ENCODE measurements around the gene GPR37L1.

GPR37L1 gene

DNA sequence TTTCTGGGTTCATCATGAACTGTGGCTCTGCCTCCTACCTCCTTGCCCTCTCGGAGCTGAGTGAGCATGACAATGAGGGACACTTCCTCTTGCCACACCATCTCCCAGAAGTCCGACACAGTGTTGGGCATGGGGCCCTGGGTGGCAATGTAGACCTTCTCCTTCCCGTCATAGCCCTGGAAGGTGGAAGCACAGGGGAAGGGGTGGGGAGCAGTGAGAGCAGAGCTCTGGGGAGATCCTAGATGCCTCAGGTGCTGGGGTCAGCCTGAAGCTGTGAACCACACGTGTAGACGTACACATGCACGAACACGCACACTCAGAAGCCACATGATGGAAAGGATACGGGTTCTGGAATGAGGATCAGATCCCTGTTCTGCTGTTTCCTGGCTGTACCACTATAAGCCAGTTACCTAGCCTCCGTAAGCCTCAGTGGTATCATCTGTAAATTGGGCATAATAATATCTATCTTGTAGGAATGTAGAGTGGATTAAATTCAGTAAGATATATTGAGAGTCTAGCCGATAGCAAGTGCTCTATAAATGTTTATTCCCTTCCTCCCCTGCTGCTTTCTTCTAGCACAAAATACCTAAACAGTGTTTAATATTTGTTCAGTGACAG lies 31.5 kb downstream of the GPR37L1 start:
- ChIA-PET CTCF (interaction anchor here (0.5 to 3.8 kb wide), 22 partner anchors 8 to 601 kb away, joined by 3 to 20 read pairs (median 4); partner anchors contain the start of genes ARL8A and LGR6), POLR2A (interaction anchor here (0.6 to 1.6 kb wide), 3 partner anchors 10 to 303 kb away, joined by 3 to 8 read pairs (median 3); partner anchors contain the start of genes ARL8A and UBE2T)
- TF ChIP-seq RBAK (tag by site-specific recombination; IDR thresholded peaks at IDR 0.05) (no peak), GFI1B (tag by site-specific recombination; IDR thresholded peaks at IDR 0.05) (no peak), ZNF792 (tag by site-specific recombination; IDR thresholded peaks at IDR 0.05) (no peak), ZNF175 (tag by site-specific recombination; IDR thresholded peaks at IDR 0.05) (no peak)
- TF ChIP-seq, protein P1, sequence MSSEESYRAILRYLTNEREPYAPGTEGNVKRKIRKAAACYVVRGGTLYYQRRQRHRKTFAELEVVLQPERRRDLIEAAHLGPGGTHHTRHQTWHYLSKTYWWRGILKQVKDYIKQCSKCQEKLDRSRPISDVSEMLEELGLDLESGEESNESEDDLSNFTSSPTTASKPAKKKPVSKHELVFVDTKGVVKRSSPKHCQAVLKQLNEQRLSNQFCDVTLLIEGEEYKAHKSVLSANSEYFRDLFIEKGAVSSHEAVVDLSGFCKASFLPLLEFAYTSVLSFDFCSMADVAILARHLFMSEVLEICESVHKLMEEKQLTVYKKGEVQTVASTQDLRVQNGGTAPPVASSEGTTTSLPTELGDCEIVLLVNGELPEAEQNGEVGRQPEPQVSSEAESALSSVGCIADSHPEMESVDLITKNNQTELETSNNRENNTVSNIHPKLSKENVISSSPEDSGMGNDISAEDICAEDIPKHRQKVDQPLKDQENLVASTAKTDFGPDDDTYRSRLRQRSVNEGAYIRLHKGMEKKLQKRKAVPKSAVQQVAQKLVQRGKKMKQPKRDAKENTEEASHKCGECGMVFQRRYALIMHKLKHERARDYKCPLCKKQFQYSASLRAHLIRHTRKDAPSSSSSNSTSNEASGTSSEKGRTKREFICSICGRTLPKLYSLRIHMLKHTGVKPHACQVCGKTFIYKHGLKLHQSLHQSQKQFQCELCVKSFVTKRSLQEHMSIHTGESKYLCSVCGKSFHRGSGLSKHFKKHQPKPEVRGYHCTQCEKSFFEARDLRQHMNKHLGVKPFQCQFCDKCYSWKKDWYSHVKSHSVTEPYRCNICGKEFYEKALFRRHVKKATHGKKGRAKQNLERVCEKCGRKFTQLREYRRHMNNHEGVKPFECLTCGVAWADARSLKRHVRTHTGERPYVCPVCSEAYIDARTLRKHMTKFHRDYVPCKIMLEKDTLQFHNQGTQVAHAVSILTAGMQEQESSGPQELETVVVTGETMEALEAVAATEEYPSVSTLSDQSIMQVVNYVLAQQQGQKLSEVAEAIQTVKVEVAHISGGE (tag by site-specific recombination; conservative IDR thresholded peaks at IDR 0.05; ENCODE audit: low read depth), result no peak
- no peaks in the 10 kb centered on the region for H3K36me3 ChIP-seq (ENCODE audit: control insufficient read depth in 2 of 2, insufficient read depth in 1 of 2, low read length in 2 of 2)
- no peaks in the 10 kb centered on the region; the same call in 1 of the 2 replicates for H3K4me1 ChIP-seq (ENCODE audit: control insufficient read depth, insufficient read depth, low read length)
- H3K9me3 ChIP-seq (ENCODE audit: control insufficient read depth, insufficient read depth, low read depth, low read length), result no peaks in the 10 kb centered on the region
- H3K27ac ChIP-seq (ENCODE audit: extremely low read depth, low read depth, low read length), result no peak overlapping the region
- H3K4me3 ChIP-seq (ENCODE audit: low read depth, low read length), result no peak overlapping the region

DNA sequence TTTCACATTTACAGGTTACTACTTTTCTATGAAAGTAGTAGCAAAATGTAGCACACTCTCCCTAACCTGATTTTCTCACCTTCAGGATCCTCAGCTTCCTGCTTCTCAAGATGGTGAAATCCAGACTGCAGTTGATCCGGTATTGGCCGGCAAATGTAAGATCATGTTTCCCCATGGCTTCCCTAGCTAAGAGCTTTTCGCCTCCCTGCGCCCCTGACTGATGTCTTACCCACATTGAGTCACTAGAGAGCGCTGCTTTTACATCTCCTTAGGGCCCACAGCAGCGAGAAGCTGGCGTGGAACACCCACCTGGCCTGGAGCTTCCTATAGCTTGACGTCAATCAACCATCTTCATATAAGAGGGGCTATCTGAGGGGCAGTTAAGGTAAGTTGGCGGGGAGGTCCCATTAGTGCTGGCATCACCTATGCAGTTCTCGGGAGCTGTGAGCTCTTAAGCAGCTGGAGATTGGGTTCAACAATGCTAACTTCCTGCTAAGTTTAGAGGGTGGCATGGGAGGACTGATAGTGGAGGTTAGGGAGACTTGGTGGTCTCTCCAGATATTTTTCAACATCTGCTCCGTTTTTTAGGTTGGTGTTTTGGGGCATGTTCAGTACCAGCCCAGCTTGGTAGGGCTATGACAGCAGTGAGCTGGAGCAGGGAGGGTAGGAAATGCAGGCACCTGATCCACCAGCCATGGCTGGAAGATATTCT lies 32.2 kb downstream of the GPR37L1 start:
- Histone ChIP-seq H3K4me3 (ENCODE audit: low read depth, low read length) (no peak overlapping the region), H3K9me3 (ENCODE audit: control insufficient read depth, insufficient read depth, low read depth, low read length) (no peaks in the 10 kb centered on the region), H3K36me3 (ENCODE audit: control insufficient read depth in 2 of 2, insufficient read depth in 1 of 2, low read length in 2 of 2) (no peaks in the 10 kb centered on the region), H3K27ac (ENCODE audit: extremely low read depth, low read depth, low read length) (no peak overlapping the region), H3K4me1 (ENCODE audit: control insufficient read depth, insufficient read depth, low read length) (no peaks in the 10 kb centered on the region; the same call in 1 of the 2 replicates)
- ChIA-PET POLR2A (interaction anchor here (1.3 to 1.6 kb wide), 2 partner anchors 11 to 187 kb away, joined by 3 to 8 read pairs; partner anchors contain the start of genes ARL8A and UBE2T), CTCF (interaction anchor here (0.5 to 3.8 kb wide), 23 partner anchors 8 to 277 kb away, joined by 3 to 20 read pairs (median 4); partner anchors contain the start of genes ARL8A, LGR6 and UBE2T)
- TF ChIP-seq, protein P2, sequence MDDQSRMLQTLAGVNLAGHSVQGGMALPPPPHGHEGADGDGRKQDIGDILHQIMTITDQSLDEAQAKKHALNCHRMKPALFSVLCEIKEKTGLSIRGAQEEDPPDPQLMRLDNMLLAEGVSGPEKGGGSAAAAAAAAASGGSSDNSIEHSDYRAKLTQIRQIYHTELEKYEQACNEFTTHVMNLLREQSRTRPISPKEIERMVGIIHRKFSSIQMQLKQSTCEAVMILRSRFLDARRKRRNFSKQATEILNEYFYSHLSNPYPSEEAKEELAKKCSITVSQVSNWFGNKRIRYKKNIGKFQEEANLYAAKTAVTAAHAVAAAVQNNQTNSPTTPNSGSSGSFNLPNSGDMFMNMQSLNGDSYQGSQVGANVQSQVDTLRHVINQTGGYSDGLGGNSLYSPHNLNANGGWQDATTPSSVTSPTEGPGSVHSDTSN (CRISPR knock-in tag; IDR thresholded peaks at IDR 0.05), result no peak
- peak; percentile 72 for TF ChIP-seq ZNF654 (tag by site-specific recombination; IDR thresholded peaks at IDR 0.05; ENCODE audit: low read depth)
- TF ChIP-seq, protein P3, sequence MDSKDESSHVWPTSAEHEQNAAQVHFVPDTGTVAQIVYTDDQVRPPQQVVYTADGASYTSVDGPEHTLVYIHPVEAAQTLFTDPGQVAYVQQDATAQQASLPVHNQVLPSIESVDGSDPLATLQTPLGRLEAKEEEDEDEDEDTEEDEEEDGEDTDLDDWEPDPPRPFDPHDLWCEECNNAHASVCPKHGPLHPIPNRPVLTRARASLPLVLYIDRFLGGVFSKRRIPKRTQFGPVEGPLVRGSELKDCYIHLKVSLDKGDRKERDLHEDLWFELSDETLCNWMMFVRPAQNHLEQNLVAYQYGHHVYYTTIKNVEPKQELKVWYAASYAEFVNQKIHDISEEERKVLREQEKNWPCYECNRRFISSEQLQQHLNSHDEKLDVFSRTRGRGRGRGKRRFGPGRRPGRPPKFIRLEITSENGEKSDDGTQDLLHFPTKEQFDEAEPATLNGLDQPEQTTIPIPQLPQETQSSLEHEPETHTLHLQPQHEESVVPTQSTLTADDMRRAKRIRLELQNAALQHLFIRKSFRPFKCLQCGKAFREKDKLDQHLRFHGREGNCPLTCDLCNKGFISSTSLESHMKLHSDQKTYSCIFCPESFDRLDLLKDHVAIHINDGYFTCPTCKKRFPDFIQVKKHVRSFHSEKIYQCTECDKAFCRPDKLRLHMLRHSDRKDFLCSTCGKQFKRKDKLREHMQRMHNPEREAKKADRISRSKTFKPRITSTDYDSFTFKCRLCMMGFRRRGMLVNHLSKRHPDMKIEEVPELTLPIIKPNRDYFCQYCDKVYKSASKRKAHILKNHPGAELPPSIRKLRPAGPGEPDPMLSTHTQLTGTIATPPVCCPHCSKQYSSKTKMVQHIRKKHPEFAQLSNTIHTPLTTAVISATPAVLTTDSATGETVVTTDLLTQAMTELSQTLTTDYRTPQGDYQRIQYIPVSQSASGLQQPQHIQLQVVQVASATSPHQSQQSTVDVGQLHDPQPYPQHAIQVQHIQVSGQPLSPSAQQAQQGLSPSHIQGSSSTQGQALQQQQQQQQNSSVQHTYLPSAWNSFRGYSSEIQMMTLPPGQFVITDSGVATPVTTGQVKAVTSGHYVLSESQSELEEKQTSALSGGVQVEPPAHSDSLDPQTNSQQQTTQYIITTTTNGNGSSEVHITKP (tag by site-specific recombination; IDR thresholded peaks at IDR 0.05), result 0 out of 2 replicates have a peak, but pooled peaks have one; percentile 21
- 0 out of 2 replicates have a peak, but pooled peaks have one; percentile 23 for TF ChIP-seq ZNF341 (tag by site-specific recombination; IDR thresholded peaks at IDR 0.05; ENCODE audit: low read depth)
- peak; percentile 42; the same call in 1 of the 2 replicates for TF ChIP-seq ZBTB17 (tag by site-specific recombination; IDR thresholded peaks at IDR 0.05)
- no peak for TF ChIP-seq ZNF214 (tag by site-specific recombination; IDR thresholded peaks at IDR 0.05; ENCODE audit: borderline replicate concordance)
- TF ChIP-seq ZNF423 (tag by site-specific recombination; IDR thresholded peaks at IDR 0.05), result no peak
- no peak for TF ChIP-seq ZNF266 (tag by site-specific recombination; IDR thresholded peaks at IDR 0.05; ENCODE audit: low read depth)
- TF ChIP-seq, protein P4, sequence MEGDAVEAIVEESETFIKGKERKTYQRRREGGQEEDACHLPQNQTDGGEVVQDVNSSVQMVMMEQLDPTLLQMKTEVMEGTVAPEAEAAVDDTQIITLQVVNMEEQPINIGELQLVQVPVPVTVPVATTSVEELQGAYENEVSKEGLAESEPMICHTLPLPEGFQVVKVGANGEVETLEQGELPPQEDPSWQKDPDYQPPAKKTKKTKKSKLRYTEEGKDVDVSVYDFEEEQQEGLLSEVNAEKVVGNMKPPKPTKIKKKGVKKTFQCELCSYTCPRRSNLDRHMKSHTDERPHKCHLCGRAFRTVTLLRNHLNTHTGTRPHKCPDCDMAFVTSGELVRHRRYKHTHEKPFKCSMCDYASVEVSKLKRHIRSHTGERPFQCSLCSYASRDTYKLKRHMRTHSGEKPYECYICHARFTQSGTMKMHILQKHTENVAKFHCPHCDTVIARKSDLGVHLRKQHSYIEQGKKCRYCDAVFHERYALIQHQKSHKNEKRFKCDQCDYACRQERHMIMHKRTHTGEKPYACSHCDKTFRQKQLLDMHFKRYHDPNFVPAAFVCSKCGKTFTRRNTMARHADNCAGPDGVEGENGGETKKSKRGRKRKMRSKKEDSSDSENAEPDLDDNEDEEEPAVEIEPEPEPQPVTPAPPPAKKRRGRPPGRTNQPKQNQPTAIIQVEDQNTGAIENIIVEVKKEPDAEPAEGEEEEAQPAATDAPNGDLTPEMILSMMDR (tag by site-specific recombination; IDR thresholded peaks at IDR 0.05), result peak; percentile 56
- TF ChIP-seq ZFP69B (tag by site-specific recombination; IDR thresholded peaks at IDR 0.05), result peak; percentile 71; the same call in 1 of the 2 replicates
- TF ChIP-seq, protein P5, sequence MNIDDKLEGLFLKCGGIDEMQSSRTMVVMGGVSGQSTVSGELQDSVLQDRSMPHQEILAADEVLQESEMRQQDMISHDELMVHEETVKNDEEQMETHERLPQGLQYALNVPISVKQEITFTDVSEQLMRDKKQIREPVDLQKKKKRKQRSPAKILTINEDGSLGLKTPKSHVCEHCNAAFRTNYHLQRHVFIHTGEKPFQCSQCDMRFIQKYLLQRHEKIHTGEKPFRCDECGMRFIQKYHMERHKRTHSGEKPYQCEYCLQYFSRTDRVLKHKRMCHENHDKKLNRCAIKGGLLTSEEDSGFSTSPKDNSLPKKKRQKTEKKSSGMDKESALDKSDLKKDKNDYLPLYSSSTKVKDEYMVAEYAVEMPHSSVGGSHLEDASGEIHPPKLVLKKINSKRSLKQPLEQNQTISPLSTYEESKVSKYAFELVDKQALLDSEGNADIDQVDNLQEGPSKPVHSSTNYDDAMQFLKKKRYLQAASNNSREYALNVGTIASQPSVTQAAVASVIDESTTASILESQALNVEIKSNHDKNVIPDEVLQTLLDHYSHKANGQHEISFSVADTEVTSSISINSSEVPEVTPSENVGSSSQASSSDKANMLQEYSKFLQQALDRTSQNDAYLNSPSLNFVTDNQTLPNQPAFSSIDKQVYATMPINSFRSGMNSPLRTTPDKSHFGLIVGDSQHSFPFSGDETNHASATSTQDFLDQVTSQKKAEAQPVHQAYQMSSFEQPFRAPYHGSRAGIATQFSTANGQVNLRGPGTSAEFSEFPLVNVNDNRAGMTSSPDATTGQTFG (tag by site-specific recombination; IDR thresholded peaks at IDR 0.05; ENCODE audit: borderline replicate concordance), result no peak
- TF ChIP-seq HOXA7 (CRISPR knock-in tag; IDR thresholded peaks at IDR 0.05; ENCODE audit: borderline replicate concordance), result no peak
- TF ChIP-seq TCF7L2 (IDR thresholded peaks at IDR 0.05; ENCODE audit: borderline replicate concordance, low read depth, low read length), result 0 out of 2 replicates have a peak, but pooled peaks have one; percentile 14
- TF ChIP-seq ZNF335 (tag by site-specific recombination; conservative IDR thresholded peaks at IDR 0.05), result peak; percentile 89
